IMR-90 (cell line): ENCODE results near the gene RHOU. TPM values are rescaled to one million over a fixed set of nuclear protein-coding genes. Genes with fewer than 3 reads are reported as not detected.

Experiments
- ATAC-seq: fragments of 200-7000 bp; cut with Tn5 transposase; 2 replicates; pipeline ENCODE4 v1.9.1; 2020; ENCODE audit warnings: low read depth, mild to moderate bottlenecking, moderate library complexity
- BruUV-seq: library from RNA; stranded (reverse); fragments of 400-500 nt; replicated peaks from 2 replicates; lab custom pipeline; 2021; lab: Mats Ljungman, UMichigan
- CTCF ChIA-PET: fragments of 300-600 bp; formaldehyde crosslinking; extraction: SDS; loops from one replicate; lab custom pipeline; 2021; ENCODE audit warnings: antibody characterized with exemption; lab: Yijun Ruan, JAX
- POLR2A ChIA-PET: fragments of 300-600 bp; sonication (Branson Sonifier 250); formaldehyde crosslinking; loops from one replicate; lab custom pipeline; 2022; ENCODE audit warnings: antibody characterized with exemption; ENCODE audit not compliant: unreplicated experiment; lab: Charles Lee
- DNase-seq: peaks from one replicate; pipeline ENCODE4 v3.0.0; 2013
- H2AFZ ChIP-seq: replicated peaks from 2 replicates; pipeline ENCODE3; 2013; ENCODE audit warnings: low read length, mild to moderate bottlenecking; ENCODE audit not compliant: poor library complexity
- H2AK5ac ChIP-seq: 2 replicates; pipeline ENCODE4 v1.6.1; 2013; ENCODE audit warnings: low read depth, low read length, inconsistent platforms
- H2AK9ac ChIP-seq: replicated peaks from 2 replicates; pipeline ENCODE3; 2013; ENCODE audit warnings: mild to moderate bottlenecking, low read depth, low read length, moderate library complexity; ENCODE audit not compliant: poor library complexity
- H2BK120ac ChIP-seq: 2 replicates; pipeline ENCODE4 v1.6.1; 2013; ENCODE audit warnings: low read depth, low read length, inconsistent platforms
- H2BK15ac ChIP-seq: 3 replicates; pipeline ENCODE4 v1.6.1; 2013; ENCODE audit warnings: low read depth, low read length, inconsistent platforms
- H2BK20ac ChIP-seq: 2 replicates; pipeline ENCODE4 v1.6.1; 2013; ENCODE audit warnings: low read depth, mild to moderate bottlenecking, inconsistent platforms, low read length, moderate library complexity
- H2BK5ac ChIP-seq: 2 replicates; pipeline ENCODE4 v1.6.1; 2013; ENCODE audit warnings: mild to moderate bottlenecking, low read depth, low read length, inconsistent platforms; ENCODE audit not compliant: poor library complexity, severe bottlenecking
- H3K14ac ChIP-seq: replicated peaks from 2 replicates; pipeline ENCODE4 v1.6.1; 2013; ENCODE audit warnings: low read depth, low read length, inconsistent platforms
- H3K18ac ChIP-seq: 2 replicates; pipeline ENCODE4 v1.6.1; 2013; ENCODE audit warnings: low read depth, low read length, control low read depth
- H3K23ac ChIP-seq: 2 replicates; pipeline ENCODE4 v1.6.1; 2013; ENCODE audit warnings: low read depth, low read length, inconsistent platforms
- H3K27ac ChIP-seq: 2 replicates; pipeline ENCODE4 v1.5.1; 2013; ENCODE audit warnings: mild to moderate bottlenecking, control low read depth, low read length; ENCODE audit not compliant: insufficient read depth
- H3K27me3 ChIP-seq: 2 replicates; pipeline ENCODE4 v1.6.1; 2013; ENCODE audit warnings: low read length; ENCODE audit not compliant: control insufficient read depth, insufficient read depth
- H3K36me3 ChIP-seq: 2 replicates; pipeline ENCODE4 v1.6.1; 2013; ENCODE audit warnings: low read length, mixed read lengths; ENCODE audit not compliant: control insufficient read depth, insufficient read depth
- H3K4ac ChIP-seq: 2 replicates; pipeline ENCODE4 v1.6.1; 2013; ENCODE audit warnings: low read depth, low read length, inconsistent platforms
- H3K4me1 ChIP-seq: 2 replicates; pipeline ENCODE4 v1.6.1; 2013; ENCODE audit warnings: low read length, mixed read lengths; ENCODE audit not compliant: control insufficient read depth, insufficient read depth
- H3K4me2 ChIP-seq: 2 replicates; pipeline ENCODE4 v1.6.1; 2013; ENCODE audit warnings: low read depth, mild to moderate bottlenecking, control low read depth, low read length, moderate library complexity
- H3K4me3 ChIP-seq: 2 replicates; pipeline ENCODE4 v1.5.1; 2013; ENCODE audit warnings: low read depth, mild to moderate bottlenecking, control low read depth, low read length, moderate library complexity; ENCODE audit not compliant: insufficient read depth
- H3K56ac ChIP-seq: 2 replicates; pipeline ENCODE4 v1.6.1; 2013; ENCODE audit warnings: low read length, inconsistent platforms; ENCODE audit not compliant: insufficient read depth; ENCODE audit errors: extremely low read depth
- H3K79me1 ChIP-seq, 2 experiments: 2 replicates each; pipeline ENCODE4 v1.6.1; 2013; ENCODE audit warnings: low read length in 2 of 2, inconsistent platforms in 1 of 2, low read depth in 1 of 2
- H3K9ac ChIP-seq: 2 replicates; pipeline ENCODE4 v1.6.1; 2013; ENCODE audit warnings: low read depth, low read length, control low read depth
- H3K9me1 ChIP-seq: 2 replicates; pipeline ENCODE4 v1.6.1; 2013; ENCODE audit warnings: low read length, inconsistent platforms; ENCODE audit not compliant: insufficient read depth
- H3K9me3 ChIP-seq: 2 replicates; pipeline ENCODE4 v1.6.1; 2013; ENCODE audit warnings: low read length; ENCODE audit not compliant: control insufficient read depth, insufficient read depth
- H4K20me1 ChIP-seq: 2 replicates; pipeline ENCODE4 v1.6.1; 2013; ENCODE audit warnings: low read length, inconsistent platforms; ENCODE audit not compliant: insufficient read depth
- H4K5ac ChIP-seq: 2 replicates; pipeline ENCODE4 v1.6.1; 2013; ENCODE audit warnings: mild to moderate bottlenecking, low read depth, low read length, control low read depth
- H4K8ac ChIP-seq, 2 experiments: 2 replicates each; pipeline ENCODE4 v1.6.1; 2013; ENCODE audit warnings: low read depth in 2 of 2, low read length in 2 of 2, control low read depth in 1 of 2, inconsistent platforms in 1 of 2
- H4K91ac ChIP-seq: 2 replicates; pipeline ENCODE4 v1.6.1; 2013; ENCODE audit warnings: low read depth, low read length, inconsistent platforms; ENCODE audit not compliant: insufficient read depth
- BHLHE40 ChIP-seq: fragments of 150-350 bp; IDR thresholded peaks from 2 replicates; pipeline ENCODE4 v1.6.1; 2016; ENCODE audit warnings: mild to moderate bottlenecking, low read depth, low read length
- CEBPB ChIP-seq: IDR thresholded peaks from 2 replicates; pipeline ENCODE4 v1.6.1; 2012; ENCODE audit warnings: low read depth, low read length, improper control_type of control experiment
- CHD1 ChIP-seq: IDR thresholded peaks from 2 replicates; pipeline ENCODE4 v1.6.1; 2012; ENCODE audit warnings: low read depth, low read length, improper control_type of control experiment
- FOS ChIP-seq: fragments of 150-350 bp; IDR thresholded peaks from 2 replicates; pipeline ENCODE4 v1.6.1; 2016; ENCODE audit warnings: low read depth, low read length
- MAFK ChIP-seq: IDR thresholded peaks from 2 replicates; pipeline ENCODE4 v1.6.1; 2012; ENCODE audit warnings: low read depth, low read length, improper control_type of control experiment
- MAZ ChIP-seq: IDR thresholded peaks from 2 replicates; pipeline ENCODE4 v1.6.1; 2012; ENCODE audit warnings: low read depth, mild to moderate bottlenecking, low read length, improper control_type of control experiment, moderate library complexity, borderline replicate concordance
- MXI1 ChIP-seq: IDR thresholded peaks from 2 replicates; pipeline ENCODE4 v1.6.1; 2012; ENCODE audit warnings: low read depth, mild to moderate bottlenecking, low read length, moderate library complexity, borderline replicate concordance
- NFE2L2 ChIP-seq: fragments of 150-350 bp; IDR thresholded peaks from 2 replicates; pipeline ENCODE4 v1.6.1; 2016; ENCODE audit warnings: low read depth, mild to moderate bottlenecking, low read length
- POLR2A ChIP-seq: IDR thresholded peaks from 2 replicates; pipeline ENCODE4 v1.6.1; 2012; ENCODE audit warnings: mild to moderate bottlenecking, low read depth, low read length
- RAD21 ChIP-seq: IDR thresholded peaks from 2 replicates; pipeline ENCODE4 v1.6.1; 2012; ENCODE audit warnings: low read length, improper control_type of control experiment
- RCOR1 ChIP-seq: IDR thresholded peaks from 2 replicates; pipeline ENCODE4 v1.6.1; 2012; ENCODE audit warnings: mild to moderate bottlenecking, low read length, improper control_type of control experiment; ENCODE audit not compliant: insufficient replicate concordance
- RFX5 ChIP-seq: IDR thresholded peaks from 2 replicates; pipeline ENCODE4 v1.8.0; 2012; ENCODE audit warnings: low read depth, mild to moderate bottlenecking, low read length, moderate library complexity
- USF2 ChIP-seq: fragments of 150-350 bp; IDR thresholded peaks from 2 replicates; pipeline ENCODE4 v1.6.1; 2017; ENCODE audit warnings: mild to moderate bottlenecking, antibody characterized with exemption, low read length, low read depth
- WGBS, 2 experiments: methylation state at CpG; one replicate each; pipeline versions ENCODE4 v1.1.5 to v1.1.7; 2013; ENCODE audit warnings: missing lambda C conversion rate in 2 of 2; ENCODE audit not compliant: insufficient read length in 1 of 2; ENCODE audit errors: extremely low coverage in 2 of 2; 5-methylcytosine and 5-hydroxymethylcytosine counted together
- dilution Hi-C: fragments of 300-500 bp; cut with HindIII; formaldehyde crosslinking; loops from one replicate; pipeline ENCODE4 v1.14.3; 2018; ENCODE audit warnings: low sequenced_read_pairs; ENCODE audit not compliant: unreplicated experiment
- in situ Hi-C: fragments of 300-500 bp; cut with MboI; formaldehyde crosslinking; loops from 3 replicates; pipeline ENCODE4 v1.14.3; 2019; ENCODE audit warnings: low sequenced_read_pairs, inconsistent platforms, mixed read lengths
- intact Hi-C: fragments of 100-400 bp; cut with micrococcal nuclease; formaldehyde crosslinking; loops from 2 replicates; pipeline ENCODE4 v1.10.0; 2022
- polyA plus RNA-seq, 3 experiments: library from polyadenylated mRNA; depleted of rRNA; stranded (reverse); fragments of >200 nt; gene quantifications; 2 replicates each; pipeline ENCODE4 v1.2.3, GENCODE V29; 2012; ENCODE audit warnings: low replicate concordance in 1 of 3
- total RNA-seq: library from RNA; depleted of rRNA; stranded (reverse); fragments of >200 nt; gene quantifications from 2 replicates; pipeline ENCODE4 v1.2.3, GENCODE V29; 2012
- TF ChIP-seq, protein P1 (sequence below): conservative IDR thresholded peaks from 2 replicates; pipeline ENCODE4 v1.5.1; 2012; ENCODE audit warnings: mild to moderate bottlenecking, low read depth, low read length, improper control_type of control experiment
- TF ChIP-seq, protein P2 (sequence below): fragments of 150-350 bp; IDR thresholded peaks from 2 replicates; pipeline ENCODE4 v1.6.1; 2016; ENCODE audit warnings: low read depth, mild to moderate bottlenecking, low read length, moderate library complexity, borderline replicate concordance

Gene RHOU
- total and polyA plus RNA-seq, 2 of the 4 experiments (the other 2 are of a cell fraction): 0.44 to 0.72 TPM

GRCh38 chr1:228785366-228786330, 50.4 kb downstream of the RHOU start:
- Histone ChIP-seq H3K9me3 (no peaks in the 10 kb centered on the region), H2AK5ac (no peak overlapping the region; the same call in 1 of the 2 replicates), H2AFZ (no peak overlapping the region), H4K8ac (no peak overlapping the region), H3K4me2 (no peak overlapping the region), H3K14ac (no peak overlapping the region), H3K27ac (no peak overlapping the region), H4K91ac (no peak overlapping the region), H3K18ac (no peak overlapping the region), H3K9ac (no peak overlapping the region), H3K9me1 (peaks cover 12% of the 10 kb centered on the region), H2BK20ac (no peak overlapping the region), H3K4me3 (no peak overlapping the region), H2BK5ac (no peak overlapping the region), H2BK15ac (no peak overlapping the region), H3K4me1 (peaks cover 20% of the 10 kb centered on the region), H3K27me3 (peaks cover 6% of the 10 kb centered on the region; the same call in 1 of the 2 replicates), H2BK120ac (no peak overlapping the region), H2AK9ac (no peak overlapping the region), H3K23ac (no peak overlapping the region), H3K4ac (no peak overlapping the region), H3K36me3 (no peaks in the 10 kb centered on the region), H3K56ac (no peak overlapping the region), H4K5ac (no peak overlapping the region), H3K79me1 (no peaks in the 10 kb centered on the region), H4K20me1 (no peaks in the 10 kb centered on the region)
- POLR2A ChIA-PET: no interaction called here
- intact Hi-C loops: no loop called here
- BruUV-seq: no TSS peak
- DNase-seq: no peak
- no peak for ATAC-seq
- dilution Hi-C loops: no loop called here
- TF ChIP-seq USF2: no peak
- TF ChIP-seq MAZ: no peak
- TF ChIP-seq RFX5: no peak
- TF ChIP-seq FOS: no peak
- no peak for TF ChIP-seq RAD21
- no peak for TF ChIP-seq RCOR1
- no peak for TF ChIP-seq CHD1
- TF ChIP-seq MXI1: no peak
- TF ChIP-seq MAFK: no peak
- TF ChIP-seq, protein P1, sequence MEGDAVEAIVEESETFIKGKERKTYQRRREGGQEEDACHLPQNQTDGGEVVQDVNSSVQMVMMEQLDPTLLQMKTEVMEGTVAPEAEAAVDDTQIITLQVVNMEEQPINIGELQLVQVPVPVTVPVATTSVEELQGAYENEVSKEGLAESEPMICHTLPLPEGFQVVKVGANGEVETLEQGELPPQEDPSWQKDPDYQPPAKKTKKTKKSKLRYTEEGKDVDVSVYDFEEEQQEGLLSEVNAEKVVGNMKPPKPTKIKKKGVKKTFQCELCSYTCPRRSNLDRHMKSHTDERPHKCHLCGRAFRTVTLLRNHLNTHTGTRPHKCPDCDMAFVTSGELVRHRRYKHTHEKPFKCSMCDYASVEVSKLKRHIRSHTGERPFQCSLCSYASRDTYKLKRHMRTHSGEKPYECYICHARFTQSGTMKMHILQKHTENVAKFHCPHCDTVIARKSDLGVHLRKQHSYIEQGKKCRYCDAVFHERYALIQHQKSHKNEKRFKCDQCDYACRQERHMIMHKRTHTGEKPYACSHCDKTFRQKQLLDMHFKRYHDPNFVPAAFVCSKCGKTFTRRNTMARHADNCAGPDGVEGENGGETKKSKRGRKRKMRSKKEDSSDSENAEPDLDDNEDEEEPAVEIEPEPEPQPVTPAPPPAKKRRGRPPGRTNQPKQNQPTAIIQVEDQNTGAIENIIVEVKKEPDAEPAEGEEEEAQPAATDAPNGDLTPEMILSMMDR: no peak
- no peak for TF ChIP-seq POLR2A
- no peak for TF ChIP-seq CEBPB
- no peak for TF ChIP-seq BHLHE40
- no peak for TF ChIP-seq NFE2L2
- TF ChIP-seq, protein P2, sequence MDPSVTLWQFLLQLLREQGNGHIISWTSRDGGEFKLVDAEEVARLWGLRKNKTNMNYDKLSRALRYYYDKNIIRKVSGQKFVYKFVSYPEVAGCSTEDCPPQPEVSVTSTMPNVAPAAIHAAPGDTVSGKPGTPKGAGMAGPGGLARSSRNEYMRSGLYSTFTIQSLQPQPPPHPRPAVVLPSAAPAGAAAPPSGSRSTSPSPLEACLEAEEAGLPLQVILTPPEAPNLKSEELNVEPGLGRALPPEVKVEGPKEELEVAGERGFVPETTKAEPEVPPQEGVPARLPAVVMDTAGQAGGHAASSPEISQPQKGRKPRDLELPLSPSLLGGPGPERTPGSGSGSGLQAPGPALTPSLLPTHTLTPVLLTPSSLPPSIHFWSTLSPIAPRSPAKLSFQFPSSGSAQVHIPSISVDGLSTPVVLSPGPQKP: no peak
- in situ Hi-C loops: no loop called here
- WGBS, 2 experiments: 47% methylated on average over 7 of the region's 15 CpGs; no CpG with 5 or more reads in 1 of the 2 experiments
- CTCF ChIA-PET: no interaction called here
